Measurements from ENCODE around the gene RHO.

The RHO gene

GRCh38 chr3:129536804-129537203 is 8.4 kb downstream of the RHO start:
- Histone ChIP-seq H2AFZ (ENCODE audit: low read length) (no peak overlapping the region), H3K9me3 (ENCODE audit: insufficient read depth, low read depth, low read length) (no peaks in the 10 kb centered on the region), H3K27me3 (ENCODE audit: insufficient read depth, low read length, poor library complexity, severe bottlenecking) (no peaks in the 10 kb centered on the region), H3K4me2 (ENCODE audit: low read depth, low read length, poor library complexity, severe bottlenecking) (no peak overlapping the region), H3K9me2 (replicated peaks; ENCODE audit: low read depth, low read length) (no peaks in the 10 kb centered on the region), H3K36me3 (ENCODE audit: insufficient read depth, low read length) (no peaks in the 10 kb centered on the region), H3K4me3 (ENCODE audit: low read length, poor library complexity, severe bottlenecking) (no peak overlapping the region), H3K79me2 (ENCODE audit: insufficient read depth, low read length) (no peaks in the 10 kb centered on the region), H3K4me1 (ENCODE audit: insufficient read depth, low read length, poor library complexity, severe bottlenecking) (no peaks in the 10 kb centered on the region), H3K9ac (ENCODE audit: low read depth, low read length, poor library complexity, severe bottlenecking) (no peak overlapping the region), H4K20me1 (ENCODE audit: insufficient read depth, low read length, poor library complexity, severe bottlenecking) (no peaks in the 10 kb centered on the region), H3F3A (ENCODE audit: low read depth) (no peaks in the 10 kb centered on the region)
- TF ChIP-seq CTCF (conservative IDR thresholded peaks at IDR 0.05; ENCODE audit: low read length): no peak
- TF ChIP-seq EZH2phosphoT487 (IDR thresholded peaks at IDR 0.05; ENCODE audit: borderline replicate concordance): no peak

- Histone ChIP-seq H4K20me1 (ENCODE audit: insufficient read depth, low read length, poor library complexity, severe bottlenecking) (no peaks in the 10 kb centered on the region), H3K9me3 (ENCODE audit: insufficient read depth, low read depth, low read length) (no peaks in the 10 kb centered on the region), H3K27me3 (ENCODE audit: insufficient read depth, low read length, poor library complexity, severe bottlenecking) (no peaks in the 10 kb centered on the region), H3K4me1 (ENCODE audit: insufficient read depth, low read length, poor library complexity, severe bottlenecking) (no peaks in the 10 kb centered on the region), H2AFZ (ENCODE audit: low read length) (no peak overlapping the region), H3K4me2 (ENCODE audit: low read depth, low read length, poor library complexity, severe bottlenecking) (no peak overlapping the region), H3K9me2 (replicated peaks; ENCODE audit: low read depth, low read length) (no peaks in the 10 kb centered on the region), H3K9ac (ENCODE audit: low read depth, low read length, poor library complexity, severe bottlenecking) (no peak overlapping the region), H3F3A (ENCODE audit: low read depth) (no peaks in the 10 kb centered on the region), H3K4me3 (ENCODE audit: low read length, poor library complexity, severe bottlenecking) (no peak overlapping the region), H3K36me3 (ENCODE audit: insufficient read depth, low read length) (no peaks in the 10 kb centered on the region), H3K79me2 (ENCODE audit: insufficient read depth, low read length) (no peaks in the 10 kb centered on the region)
- TF ChIP-seq CTCF (conservative IDR thresholded peaks at IDR 0.05; ENCODE audit: low read length): no peak
- TF ChIP-seq EZH2phosphoT487 (IDR thresholded peaks at IDR 0.05; ENCODE audit: borderline replicate concordance): no peak
These were observed 10.8 kb downstream of the RHO start for GRCh38 chr3:129539206-129539605.

DNA sequence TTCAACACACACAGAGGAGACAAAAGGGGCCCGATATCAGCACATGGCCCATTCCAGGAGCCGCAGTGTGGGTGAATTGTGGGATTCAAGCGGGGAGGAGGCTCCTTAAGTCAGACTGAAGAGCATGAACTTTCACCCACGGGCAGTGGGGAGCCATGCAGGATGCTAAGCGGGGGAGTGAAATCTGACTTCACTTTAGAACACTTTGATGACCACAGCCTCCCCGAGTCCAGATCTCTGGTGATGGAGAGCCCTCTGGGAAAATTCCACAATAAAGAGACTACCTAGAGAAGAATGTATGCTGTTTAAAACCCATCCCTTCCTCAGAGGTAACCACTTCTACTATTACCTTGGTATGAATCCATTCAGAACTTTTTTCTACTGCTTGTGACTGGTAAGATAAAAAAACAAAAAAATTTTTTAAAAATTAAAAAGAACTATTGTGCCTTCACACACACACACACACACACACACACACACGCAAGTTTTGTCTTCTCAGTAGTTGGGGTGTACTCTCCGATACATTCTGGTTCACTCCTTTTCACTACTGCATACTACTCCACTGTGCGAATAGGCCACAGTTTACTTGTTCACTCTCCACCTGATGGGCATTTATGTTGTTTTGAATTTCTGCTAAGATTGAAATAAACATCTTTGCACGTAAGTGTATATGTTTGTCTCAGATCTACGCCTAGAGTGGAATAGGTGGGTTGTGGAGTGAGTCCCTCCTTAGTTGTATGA is 12.5 kb downstream of the RHO start:
- Histone ChIP-seq H3K4me2 (ENCODE audit: low read depth, low read length, poor library complexity, severe bottlenecking) (no peak overlapping the region), H4K20me1 (ENCODE audit: insufficient read depth, low read length, poor library complexity, severe bottlenecking) (no peaks in the 10 kb centered on the region), H2AFZ (ENCODE audit: low read length) (no peak overlapping the region), H3K79me2 (ENCODE audit: insufficient read depth, low read length) (no peaks in the 10 kb centered on the region), H3K9me3 (ENCODE audit: insufficient read depth, low read depth, low read length) (no peaks in the 10 kb centered on the region), H3K4me1 (ENCODE audit: insufficient read depth, low read length, poor library complexity, severe bottlenecking) (no peaks in the 10 kb centered on the region), H3K27me3 (ENCODE audit: insufficient read depth, low read length, poor library complexity, severe bottlenecking) (no peaks in the 10 kb centered on the region), H3K9ac (ENCODE audit: low read depth, low read length, poor library complexity, severe bottlenecking) (no peak overlapping the region), H3F3A (ENCODE audit: low read depth) (no peaks in the 10 kb centered on the region), H3K4me3 (ENCODE audit: low read length, poor library complexity, severe bottlenecking) (no peak overlapping the region), H3K36me3 (ENCODE audit: insufficient read depth, low read length) (no peaks in the 10 kb centered on the region), H3K9me2 (replicated peaks; ENCODE audit: low read depth, low read length) (no peaks in the 10 kb centered on the region)
- TF ChIP-seq EZH2phosphoT487 (IDR thresholded peaks at IDR 0.05; ENCODE audit: borderline replicate concordance) (no peak), CTCF (conservative IDR thresholded peaks at IDR 0.05; ENCODE audit: low read length) (no peak)
